HuH-7.5 (cell line): ENCODE data around the gene ATP11A.

ENCODE experiments used
- DNase-seq: peaks from one replicate; pipeline ENCODE4 v3.0.0; 2011; ENCODE audit warnings: low spot score

Gene ATP11A

DNA sequence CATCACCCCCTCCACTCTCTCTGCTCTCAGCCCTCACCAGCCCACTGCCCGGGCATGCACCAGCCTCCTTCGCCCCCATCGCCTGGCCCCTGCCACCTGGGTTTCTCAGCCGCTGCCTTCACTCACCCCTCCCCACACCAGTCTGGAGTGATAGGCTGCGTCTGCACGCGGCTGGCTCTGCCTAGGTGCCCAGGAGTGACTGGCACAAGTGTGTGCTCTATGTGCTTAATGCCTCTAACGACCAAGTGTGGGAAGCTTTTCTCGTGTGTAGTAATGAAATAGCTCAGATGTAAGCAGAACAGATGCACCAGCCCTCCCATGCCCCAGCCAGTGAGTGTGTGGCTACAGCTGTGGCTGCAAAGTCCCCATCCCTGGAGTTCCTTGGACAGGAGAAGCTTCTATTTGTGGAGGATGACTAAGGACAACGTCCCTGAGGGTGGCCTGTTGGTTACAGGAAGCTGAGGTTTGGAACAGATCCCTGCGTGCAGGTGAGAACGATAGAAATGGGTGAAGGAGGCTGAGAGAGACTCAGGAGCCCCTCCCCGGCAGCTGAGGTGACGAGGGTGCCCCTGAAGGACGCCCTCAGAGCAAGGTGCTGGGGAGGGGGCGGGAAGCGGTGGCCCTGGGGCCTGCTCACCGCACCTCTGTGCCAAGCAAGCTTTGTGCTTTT, 35.6 kb downstream of the ATP11A start:
- DNase-seq = no peak

DNA sequence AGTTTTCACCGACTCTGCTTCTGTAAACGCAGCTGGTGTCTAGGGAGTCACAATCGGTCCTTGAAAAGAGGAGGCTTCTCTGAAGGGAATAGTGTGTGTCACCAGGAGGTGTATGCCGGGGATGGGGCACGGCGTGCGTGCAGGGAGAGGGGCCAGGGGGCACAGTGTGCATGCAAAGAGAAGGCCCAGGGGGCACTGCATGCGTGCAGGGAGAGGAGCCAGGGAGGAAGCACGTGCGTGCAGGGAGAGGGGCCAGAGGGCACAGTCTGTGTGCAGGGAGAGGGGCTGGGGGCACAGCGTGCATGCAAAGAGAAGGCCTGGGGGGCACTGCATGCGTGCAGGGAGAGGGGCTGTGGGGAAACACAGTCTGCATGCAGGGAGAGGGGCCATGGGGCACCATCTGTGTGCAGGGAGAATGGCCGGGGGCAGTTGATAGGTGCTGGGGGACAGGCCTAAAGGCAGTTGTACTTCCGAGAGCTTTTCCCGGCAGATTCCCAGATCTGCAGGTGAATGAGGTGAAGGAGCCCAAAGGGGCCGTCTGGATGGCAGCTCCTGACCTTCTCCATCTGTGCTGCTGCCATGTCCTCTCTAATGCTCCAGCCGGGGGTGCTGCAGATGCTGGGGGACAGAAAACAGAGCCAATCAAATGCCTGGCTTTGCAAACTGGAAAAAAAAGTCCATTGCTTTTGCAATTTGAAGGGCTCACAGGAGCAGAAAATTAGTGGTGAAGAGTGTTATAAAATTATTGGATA, 36.4 kb downstream of the ATP11A start:
- DNase-seq = no peak

DNA sequence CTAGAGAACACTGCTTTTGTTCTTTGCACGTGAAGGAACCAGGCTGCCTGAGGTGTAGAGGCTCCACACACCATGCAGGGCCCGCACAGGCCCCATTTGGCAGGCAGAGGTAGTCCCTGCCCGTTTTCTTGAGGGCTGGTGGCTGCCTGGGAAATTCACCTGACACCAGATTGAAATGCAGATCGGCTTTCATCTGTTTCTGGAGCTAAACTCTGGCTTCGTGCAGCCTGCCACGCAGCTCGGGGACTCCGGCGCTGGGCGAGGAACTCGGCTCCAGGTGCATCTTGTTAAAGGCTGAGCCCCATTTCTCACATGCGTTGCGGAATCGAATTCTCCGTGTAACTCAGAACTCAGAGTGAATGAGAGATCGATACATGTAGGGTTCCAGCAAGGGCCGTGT, 37.7 kb downstream of the ATP11A start:
- no peak for DNase-seq

DNA sequence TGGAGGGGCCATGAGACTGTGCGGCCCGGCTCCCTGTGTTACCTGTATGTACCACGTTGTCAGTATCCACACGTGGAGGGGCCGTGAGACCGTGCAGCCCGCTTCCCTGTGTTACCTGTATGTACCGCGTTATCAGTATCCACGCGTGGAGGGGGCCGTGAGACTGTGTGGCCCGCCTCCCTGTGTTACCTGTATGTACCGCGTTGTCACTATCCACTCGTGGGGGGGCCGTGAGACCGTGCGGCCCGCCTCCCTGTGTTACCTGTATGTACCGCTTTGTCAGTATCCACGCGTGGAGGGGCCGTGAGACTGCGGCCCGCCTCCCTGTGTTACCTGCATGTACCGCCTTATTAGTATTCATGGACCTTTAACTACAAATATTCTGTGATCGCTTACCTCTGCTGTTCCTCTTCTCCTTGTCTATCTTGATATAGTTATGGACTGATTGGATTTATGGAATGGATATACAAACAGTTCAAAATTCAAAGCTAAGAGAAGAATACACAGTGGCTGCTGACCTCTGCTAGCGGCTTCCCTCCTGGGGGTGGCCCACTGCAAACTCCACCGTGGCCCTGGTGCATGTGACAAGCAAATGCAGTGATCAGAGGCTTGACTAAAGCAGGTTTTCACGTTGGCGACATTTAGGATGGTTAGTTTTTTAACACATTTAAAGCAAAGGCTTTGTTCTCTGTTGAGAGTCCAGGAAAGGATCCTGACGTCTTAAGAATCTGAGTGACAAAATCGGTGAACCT, 38.7 kb downstream of the ATP11A start:
- DNase-seq = no peak

DNA sequence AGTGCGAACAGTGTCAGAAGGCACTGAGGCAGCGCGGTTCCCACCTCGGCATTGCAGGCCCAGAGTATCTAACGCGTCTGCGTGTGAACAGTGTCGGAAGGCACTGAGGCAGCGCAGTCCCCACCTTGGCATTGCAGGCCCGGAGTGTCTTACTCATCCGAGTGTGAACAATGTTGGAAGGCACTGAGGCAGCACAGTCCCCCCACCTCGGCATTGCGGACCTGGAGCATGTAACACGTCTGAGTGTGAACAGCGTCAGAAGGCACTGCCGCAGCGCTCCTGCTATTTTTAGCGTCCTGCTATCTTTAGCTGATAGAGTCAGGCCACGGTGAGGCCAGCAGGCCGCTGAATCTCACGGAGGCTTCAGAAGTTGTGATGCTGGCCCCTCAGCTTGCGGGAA, 39.6 kb downstream of the ATP11A start:
- DNase-seq = no peak

DNA sequence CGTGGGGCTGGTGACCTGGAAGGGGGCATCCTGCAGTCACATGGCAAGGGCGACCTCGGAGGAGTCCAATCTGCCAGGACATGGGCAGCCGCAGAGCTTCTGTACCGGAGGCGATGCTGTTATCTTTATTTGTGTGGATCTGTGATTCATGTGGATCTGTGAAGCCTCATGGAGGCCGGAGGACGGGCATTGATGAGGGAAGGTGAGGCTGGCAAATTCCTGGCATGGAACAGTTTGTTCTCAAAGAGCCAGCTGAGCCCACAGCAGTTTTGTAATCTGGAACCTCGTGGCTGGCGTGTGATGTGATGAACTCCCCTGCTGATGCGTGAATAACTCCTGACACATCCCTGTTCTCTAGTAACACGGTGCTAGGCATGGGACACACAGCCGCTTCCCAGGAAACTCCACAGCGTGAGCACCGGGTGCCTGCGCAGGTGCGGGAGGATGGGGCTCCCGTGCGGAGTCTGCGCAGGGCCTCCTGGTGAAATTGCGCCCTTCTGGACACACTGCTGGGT, 40.4 kb downstream of the ATP11A start:
- no peak for DNase-seq

DNA sequence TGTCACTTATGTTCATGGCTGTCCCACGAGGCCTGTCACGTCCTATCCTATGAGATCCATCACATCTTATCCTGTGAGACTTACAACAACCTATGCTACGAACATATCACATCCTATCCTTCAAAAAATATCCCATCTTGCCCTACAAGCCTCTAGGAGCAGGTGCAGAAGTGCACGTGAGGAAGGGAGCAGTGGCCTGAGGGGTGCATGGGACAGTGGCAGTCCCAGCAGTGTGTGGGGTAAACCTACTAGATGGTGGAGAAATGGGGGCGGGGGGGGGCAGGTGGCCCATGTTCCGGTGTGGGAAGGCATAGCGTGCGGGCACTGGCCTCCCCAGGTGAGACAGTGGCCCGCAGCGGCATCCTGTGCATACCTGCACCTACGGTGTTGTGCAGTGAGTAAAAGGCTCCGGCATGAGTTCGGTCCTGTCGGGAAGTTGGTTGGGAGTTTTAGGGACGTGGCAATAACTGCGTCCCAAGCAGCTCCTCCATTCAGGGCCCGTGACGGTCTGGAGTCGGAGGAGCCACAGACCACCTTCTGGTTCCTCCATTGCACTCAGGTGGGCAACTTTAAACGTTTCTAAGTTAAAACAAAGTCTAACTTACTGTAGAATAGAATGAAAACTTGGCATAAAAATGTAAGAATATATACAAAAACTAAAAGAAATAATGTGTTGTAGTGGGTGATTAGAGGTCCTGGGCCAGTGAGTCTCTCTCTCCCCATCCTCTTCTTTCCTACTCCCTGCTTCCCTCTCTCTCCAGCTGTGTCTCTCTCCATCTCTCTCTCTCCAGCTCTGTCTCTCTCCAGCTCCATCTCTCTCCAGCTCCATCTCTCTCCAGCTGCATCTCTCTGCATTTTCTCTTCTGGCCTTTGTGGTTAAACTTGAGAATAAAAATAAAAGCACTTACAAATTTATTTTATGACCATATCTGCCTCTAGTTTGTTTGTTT, 42.1 kb downstream of the ATP11A start:
- DNase-seq = no peak

DNA sequence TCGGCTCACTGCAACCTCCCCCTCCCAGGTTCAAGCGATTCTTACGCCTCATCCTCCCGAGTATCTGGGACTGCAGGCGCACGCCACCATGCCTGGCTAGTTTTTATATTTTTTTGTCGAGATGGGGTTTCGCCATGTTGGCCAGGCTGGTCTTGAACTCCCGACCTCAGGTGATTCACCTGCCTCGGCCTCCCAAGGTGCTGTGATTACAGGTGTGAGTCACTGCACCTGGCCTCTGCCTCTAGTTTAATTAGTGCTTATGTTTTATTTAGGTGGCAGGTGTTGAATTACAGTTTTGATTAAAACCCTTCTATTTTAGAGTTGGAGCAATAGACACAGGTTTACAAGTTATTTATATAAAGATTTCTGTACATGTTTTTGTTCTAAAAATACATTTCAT, 42.8 kb downstream of the ATP11A start:
- DNase-seq = no peak

DNA sequence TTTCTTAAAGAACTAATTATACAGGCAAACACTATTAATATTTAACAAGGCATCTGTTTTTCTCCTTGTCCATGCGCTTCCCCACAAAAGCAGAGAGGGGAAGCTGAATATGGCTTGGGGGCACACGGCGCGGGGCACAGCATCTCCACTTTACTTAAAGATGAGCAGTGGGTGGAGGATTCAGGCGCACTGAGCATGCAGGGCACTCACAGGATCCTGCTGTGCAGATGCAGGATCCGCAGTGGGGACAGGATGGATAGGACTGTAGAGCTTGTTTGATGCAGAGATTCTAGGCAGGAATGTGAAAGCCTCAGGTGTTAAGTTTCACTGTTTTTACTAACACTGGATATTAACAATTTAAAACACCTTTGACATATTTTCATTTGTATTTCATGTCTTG, 43.3 kb downstream of the ATP11A start:
- no peak for DNase-seq

DNA sequence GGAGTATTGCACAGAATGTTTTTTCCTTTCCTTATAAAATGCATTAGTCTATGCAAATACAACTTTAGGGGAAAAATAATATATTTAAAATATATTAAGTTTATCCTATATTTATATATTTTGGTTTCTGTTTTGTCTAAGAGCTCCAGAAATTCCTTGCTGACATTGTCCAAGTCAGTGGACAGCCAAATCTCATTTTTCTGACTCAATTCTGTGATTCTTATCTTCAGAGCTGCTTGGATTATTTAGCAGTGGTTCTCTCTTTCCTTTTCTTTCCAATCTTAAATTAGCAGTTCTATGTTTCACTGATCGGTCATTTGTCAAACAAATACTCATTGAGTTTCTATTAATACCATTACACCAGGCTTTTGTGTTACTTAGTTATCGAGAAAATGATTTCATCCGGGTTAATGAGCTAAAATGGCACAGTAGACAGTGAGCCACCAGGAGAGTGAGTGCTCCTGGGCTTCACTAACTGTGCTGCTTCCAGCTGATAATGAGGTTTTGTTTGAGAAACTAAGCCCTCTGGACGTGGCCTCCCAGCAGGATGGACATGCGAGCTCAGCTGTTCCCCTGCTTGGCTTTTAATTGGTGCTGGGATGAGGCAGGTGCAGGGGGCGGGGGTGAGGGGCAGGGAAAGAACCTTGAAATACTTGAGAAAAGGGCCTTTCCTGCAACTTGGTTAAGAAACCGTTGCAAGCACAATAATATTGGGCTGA, 44.0 kb downstream of the ATP11A start:
- no peak for DNase-seq

DNA sequence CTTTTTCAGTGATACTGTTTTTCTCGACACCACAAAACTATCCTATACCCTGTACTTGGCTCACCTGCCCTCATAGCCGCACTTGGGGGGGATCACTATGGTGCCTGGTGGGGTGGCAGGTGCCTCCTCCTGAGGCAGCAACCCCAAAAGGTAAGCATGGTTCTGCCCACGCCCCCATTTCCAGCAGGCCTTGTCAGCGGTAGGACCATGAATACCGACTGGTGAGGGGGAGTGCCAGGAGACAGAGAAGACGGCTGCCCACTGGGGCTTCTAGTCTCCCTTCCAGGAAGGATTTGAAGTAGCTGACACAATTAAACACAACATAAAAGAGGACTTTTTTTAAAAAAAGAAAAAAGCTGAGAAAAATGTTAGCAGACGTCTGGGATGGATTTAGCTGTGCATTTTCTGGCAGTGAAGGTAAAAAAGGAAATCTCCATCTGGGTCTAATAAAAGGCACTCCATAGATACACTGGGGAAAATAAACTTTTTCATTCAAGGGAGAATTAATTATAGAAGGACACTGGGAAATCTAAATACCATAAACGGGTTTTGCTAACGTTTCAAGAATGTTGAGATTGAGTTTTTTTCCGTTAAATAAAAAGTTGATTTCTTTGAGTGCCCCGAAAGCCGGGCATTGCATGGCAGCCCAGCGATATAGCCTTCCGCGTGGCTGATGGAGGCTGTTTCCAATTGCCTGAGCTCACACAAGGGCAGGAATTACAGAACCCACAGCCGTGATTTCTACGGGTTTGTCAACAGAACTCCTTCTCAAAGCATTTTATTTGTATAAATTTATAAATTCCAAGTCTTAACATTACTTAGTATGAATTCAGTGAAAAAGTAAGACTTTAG, 45.1 kb downstream of the ATP11A start:
- no peak for DNase-seq

DNA sequence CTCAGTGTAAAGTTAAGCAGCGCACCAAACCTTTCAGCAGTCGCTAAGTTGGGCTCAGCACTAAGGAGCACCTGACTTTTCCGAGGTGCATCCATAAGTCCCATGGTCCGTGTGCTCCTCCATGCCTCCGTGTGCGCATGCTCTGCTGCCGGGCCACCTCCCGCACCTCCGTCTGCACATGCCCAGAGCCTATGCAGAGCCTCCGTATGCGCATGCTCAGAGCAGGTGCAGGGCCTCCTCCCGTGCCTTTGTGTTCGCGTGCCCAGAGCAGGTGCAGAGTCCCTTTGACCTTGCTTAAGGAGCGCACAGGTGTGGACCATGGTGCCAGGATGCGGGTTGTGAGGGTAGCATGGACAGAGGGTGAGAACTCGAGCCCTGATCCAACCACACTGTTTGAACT, 46.0 kb downstream of the ATP11A start:
- no peak for DNase-seq

DNA sequence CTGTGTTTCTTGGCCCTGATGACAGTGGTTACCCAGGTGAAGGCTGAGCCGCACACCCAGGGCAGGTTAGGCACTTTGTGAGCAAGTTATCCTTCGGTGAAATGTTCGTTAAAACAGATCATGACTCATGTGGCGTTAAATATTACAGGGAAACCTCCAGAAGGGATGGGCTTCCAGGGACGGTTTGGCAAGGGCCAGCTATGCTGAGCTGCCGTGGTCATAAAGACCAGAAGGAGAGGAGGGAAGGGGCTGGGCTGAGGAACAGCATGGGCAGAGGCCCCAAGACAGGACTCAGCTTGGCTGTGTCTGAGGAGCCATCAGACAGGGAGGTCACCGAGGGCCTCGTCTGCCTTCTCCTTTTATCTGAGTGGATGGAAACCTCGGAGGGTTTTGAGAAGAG, 47.5 kb downstream of the ATP11A start:
- DNase-seq = no peak

DNA sequence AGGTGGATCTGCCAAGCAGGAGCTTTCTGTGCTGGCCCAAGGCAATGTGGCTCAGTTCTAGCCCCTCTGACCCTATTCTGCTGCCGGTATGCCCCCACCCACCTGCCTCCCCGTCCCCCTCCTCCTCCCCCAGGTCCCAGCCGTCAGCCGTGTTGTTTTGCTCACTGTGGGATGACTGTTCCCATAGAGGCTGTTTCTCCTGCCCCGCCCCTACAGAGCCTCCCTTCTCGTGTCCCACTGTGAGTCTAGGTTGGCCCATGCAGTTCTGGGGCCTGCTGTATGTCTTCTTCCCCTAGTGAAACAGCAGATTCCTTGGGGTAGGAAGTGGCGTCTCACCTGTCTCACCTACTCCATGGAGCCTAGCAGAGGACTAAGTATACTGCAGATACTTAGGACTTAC, 48.8 kb downstream of the ATP11A start:
- DNase-seq = no peak

DNA sequence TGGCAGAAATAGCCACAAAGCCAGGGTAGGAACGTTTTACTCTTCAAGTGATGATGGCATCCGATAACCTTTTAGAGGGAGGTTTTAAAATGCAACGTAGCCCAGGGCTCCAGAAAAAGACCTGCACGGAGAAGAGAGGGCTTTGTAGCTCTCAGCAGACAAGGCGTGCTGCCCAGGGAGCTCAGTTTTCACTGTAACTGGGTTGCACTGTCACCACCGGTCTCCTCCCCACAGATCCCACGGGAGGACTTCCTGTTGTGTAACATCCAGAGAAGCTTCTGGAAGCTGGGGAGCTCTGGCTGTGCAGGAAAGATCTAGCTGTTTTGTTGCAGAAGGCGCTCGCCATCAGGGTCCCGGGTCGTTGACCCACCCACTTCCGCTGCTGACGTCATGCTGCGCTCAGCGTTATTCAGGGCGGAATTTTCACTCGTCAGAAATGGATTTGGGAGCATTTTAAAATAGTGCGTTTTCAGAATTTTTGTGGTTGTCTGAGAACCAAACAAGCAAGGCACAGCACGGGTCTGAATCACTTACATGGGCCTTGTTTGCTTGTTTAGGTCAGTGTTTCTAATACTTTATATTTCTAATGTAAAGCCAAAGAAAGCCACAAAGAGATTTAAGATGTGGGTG, 50.8 kb downstream of the ATP11A start:
- no peak for DNase-seq

DNA sequence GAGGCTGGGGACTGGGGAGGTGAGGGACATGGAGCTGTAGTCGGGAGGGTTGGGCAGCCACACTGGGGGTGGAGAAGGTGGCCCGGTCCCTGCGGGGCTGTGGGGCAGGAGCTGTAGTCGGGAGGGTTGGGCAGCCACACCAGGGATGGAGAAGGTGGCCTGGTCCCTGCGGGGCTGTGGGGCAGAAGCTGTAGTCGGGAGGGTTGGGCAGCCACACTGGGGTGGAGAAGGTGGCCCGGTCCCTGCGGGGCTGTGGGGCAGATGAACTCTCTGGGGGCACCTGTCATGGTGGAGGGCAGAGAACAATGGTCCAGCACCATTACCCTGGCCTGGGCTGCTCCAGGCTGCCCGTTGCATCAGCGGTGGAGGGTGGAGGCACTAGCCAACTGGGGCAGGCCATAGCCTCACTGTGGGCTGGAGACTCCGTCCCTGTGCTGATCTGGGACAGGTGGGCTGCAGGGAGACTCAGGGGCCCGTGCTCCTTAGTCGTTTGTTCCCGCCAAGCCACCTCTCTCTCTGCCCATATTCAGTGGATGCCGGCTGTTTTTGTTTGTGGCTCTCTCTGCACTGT, 51.4 kb downstream of the ATP11A start:
- DNase-seq = no peak

DNA sequence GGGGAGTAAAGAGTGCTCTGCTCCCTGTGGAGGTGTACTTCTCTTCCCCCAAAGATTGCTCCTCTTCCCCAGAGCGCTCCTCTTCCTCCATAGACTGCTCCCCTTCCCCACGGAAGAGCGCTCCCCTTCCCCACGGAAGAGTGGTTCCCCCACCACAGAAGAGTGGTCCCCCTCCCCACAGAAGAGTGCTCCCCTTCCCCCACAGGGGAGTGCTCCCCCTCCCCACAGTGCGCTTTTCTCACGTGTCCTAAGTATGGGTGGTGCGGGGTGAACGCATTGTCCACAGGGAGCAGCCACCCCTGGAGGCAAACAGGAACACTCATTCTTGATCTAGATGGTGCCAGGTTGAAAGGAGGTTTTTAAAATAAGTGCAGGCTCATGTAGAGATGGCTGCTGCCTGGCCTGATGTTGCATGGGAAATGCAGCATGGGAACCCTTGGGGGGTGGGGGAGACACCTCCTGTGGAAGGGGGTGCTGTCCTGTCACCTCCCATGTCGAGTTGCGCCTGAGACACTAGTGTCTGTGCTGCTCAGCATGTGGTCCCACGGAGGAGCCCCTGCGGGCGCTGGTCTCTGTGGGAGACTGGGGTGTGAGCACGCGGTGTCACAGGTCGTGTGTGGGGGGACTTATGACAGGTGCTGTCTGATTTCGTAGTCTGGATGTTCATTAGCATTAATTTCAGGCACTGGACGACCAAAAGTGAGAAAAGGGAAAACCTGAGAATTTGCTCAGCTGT, 52.2 kb downstream of the ATP11A start:
- no peak for DNase-seq

DNA sequence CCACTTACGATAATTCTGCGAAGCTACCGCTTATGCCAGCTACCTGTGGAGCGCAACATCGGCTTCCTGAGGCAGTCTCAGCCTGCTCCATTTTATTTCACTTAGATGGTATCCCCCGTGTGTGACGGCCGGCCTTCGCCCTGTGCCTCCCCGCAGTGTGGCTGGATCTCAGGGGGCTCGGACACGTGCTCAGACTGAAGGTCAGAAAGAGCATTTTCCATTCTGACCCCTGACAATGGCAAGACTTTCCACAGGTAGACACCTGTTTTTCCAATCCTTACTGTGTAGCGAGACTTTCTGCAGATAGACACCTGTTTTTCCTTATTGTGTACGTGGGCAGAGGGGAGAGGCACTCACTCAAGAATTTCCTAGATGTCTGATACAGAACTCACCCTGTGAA, 52.7 kb downstream of the ATP11A start:
- no peak for DNase-seq
